HG03378 (cell line): ENCODE results near the gene LCN1.
"Not testable (repeated sequence)": the region's sequence is repeated elsewhere in the genome, so short reads cannot be mapped to it uniquely, and the experiment has no call there.

Experiments used
- ATAC-seq: cut with Tn5 transposase; IDR thresholded peaks from one replicate; pipeline ENCODE4 v1.9.1; 2021; ENCODE audit warnings: mild to moderate bottlenecking, moderate library complexity; ENCODE audit not compliant: unreplicated experiment

LCN1 gene

DNA sequence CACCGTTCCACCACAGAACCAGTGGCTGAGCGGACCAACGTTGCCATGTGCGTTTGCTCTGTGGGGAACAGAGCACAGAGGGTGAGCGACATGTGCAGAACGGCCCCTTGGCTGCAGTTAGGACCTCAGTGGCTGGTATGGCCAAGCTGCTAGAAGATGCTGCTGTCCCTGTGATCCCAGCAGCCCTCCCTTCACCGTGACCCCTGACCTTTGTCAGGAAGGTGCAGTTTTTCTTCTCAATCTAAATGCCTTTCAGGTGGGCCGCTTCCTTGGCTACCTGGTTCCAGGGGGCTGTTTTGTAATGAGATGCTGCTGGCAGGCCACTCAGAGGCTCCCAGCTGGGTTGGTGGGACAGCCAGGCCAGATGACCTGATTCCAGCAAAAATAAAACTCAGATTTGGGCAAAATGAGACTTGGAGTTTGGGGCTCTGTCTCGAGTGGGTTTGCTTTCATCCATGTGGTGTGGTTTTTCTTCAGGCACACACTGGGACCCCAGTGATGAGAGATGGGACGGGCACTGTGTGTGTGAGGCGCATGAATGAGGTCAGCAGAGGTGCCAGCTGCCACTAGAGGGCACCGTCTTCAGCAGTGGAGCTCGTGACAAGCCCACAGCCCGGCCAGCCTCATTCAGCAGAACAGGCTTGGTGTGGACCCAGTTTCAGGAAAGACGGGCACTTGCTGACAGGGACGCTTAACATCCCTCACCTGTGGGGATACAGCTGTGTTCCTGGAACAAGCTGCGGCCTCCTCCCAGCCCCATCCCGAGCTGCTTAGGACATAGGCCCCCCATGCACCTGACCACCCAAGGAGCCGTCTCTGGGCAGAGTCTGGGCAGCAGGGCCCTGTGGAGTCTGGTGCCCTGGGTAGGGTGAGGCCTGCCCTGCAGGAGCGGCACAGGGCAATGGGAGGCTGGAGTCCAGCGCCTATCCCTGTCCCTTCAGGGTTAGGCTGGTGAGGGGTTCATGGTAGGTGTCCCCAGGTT is 16.7 kb upstream of the LCN1 start:
- ATAC-seq: no peak

DNA sequence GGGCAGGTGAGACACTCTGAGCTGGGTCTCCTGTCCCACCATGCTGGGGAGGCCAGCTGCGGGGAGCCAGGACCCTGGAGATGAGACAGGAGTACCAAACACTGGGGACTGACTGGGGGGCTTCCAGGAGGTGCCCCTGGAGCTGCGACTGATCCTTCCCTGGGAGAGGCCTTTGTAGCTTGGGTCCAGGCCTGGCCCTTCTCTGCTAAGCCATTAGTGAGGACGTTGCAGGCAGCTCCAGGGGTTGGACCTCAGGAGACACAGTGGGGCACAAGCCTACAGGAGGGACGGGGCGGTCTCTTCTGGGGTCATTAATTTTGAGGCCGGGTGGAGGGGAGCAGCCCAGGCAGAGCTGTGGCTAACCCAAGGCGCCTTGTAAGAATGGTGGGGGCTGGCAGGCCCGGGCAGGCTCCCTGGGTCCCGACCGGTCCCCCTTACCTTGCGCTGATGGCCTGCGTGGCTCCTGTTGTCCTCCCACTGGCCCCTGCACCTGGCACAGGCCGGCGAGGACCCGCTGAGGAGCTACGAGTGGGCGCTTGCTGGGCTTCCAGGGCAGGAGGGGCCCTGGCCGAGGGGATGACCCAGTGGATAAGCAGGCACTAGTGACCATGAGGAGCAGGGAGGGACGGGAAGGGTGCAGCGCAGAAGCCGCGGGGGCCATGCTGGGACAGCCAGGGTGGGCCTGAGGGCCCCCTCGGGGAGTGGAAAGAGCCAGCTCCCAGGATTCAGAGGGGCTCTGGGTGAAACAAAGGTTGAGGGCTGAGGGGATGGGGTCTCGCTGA is 15.6 kb upstream of the LCN1 start:
- no peak for ATAC-seq

DNA sequence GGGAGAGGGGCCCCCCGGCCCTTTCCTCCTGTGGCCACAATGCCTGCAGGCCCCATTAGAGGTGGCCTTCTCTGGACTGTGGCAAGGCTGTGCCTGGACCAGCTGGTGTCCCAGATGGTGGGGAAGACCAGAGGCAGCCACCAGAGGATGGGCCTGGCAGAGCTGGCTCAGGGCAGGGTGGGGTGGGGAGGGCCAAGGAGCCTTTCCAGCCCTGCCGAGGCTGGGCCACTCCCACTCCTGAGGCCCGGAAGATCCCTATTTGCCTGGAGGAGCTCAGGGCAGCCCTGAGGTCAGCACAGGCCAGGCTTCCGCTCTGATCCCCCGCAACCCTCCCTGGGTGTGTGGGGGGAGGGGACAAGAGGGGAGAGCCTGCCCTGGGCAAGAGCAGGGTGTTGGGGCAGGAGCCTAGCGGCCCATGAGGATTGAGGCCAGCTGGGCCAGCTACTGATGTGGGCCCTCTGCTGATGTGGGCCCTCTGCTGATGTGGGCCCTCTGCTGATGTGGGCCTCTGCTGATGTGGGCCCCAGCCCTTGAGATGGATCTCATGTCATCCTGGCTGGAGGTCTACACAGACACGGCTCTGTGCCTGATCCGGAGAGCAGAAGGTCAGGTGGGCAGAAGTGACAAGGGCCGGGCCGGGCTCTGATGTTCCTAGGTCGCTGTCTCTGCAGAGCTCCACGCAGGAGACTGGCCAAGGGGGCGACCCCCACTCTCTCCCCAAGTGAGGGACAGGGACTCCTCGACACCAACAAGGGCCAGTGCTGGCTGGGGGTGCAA is 14.7 kb upstream of the LCN1 start:
- ATAC-seq: no peak

DNA sequence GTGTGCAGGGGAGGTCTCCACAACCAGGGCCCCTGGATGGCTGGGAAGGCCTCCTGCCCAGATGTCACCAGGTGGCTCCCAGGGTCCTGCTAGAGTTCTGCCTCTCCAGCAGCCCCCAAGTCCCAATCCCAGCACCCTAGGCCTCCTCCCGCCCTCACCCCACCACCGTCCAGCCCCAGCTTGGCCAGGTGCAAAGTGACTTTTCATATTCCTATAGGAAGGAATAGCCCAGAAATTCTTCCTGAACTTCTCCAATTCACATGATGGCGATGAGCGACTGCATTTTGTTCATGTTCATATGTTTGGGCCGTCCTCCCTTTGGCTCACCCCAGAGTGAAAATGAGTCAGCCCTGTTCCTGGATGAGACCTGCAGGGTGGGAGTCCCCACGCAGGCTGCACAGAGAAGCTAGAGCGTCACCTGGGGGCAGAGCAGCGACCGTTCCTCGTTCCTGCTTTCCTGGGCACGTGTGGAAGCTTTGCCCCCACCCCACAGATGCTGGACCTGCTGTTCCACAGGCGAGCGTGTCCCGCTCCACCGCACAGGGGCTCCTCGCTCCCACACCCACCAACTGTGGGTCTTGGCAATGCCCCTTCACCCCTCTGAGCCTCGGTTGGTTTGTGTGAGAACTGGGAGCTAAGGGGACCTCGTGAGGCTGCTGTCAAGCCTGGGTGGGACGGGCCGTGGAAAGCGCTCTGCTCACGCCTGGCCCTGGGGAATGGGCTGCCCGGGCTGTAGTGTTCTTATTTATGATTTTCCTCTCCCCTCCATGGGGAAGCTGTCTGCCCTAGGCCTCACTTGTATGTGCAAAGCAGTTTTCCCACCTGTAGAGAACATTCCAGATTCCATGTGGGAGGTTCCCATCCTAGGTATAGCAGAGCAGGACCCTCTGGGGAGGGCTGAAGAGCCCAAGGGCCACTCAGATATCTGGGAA is 13.9 kb upstream of the LCN1 start:
- no peak for ATAC-seq

DNA sequence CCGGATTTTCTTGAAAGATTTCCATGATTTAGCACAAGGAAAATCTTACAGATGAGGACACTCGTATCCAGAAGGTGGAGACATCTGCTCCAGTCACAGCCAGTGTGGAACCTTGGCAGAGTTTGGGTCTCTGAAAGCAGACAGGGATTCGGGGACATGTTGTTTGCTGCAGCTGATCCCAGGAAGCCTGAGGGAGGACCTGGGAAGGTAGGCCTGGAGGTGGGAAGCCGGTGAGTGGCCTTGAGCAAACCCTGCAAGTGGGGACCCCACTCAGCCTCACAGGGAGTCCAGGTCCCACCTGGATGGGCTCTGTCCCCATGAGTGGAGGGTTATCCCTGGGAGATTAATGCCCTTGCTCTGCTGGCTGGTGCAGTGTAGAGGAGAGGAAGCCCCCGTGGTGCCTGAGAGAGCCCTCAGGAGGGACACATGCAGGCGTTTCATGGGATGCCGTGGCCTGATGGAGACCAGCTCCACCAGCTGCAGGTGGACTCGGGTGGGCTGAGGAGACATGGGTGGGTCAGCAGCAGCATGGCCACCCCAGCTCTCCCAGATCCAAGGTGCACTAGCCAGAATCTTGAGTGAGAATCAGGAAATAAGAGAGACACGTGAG is 12.9 kb upstream of the LCN1 start:
- no peak for ATAC-seq

DNA sequence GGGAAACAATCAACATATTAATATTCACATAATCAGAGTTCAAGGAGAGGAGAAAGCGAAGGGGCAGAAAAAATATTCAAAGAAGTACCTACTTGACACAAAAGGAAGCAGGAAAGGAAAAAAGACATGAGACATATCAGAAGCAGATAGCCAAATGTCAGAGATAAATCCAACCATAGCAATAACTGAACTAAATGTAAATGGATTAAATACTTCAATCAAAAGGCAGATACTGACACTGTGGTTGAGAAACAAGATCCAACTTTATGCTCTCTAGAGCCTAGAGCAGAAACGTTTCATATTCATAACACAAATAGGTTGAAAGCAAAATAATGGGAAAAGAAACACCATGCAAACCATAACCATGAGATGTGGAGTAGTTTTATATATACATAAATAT is 11.8 kb upstream of the LCN1 start:
- no peak for ATAC-seq

DNA sequence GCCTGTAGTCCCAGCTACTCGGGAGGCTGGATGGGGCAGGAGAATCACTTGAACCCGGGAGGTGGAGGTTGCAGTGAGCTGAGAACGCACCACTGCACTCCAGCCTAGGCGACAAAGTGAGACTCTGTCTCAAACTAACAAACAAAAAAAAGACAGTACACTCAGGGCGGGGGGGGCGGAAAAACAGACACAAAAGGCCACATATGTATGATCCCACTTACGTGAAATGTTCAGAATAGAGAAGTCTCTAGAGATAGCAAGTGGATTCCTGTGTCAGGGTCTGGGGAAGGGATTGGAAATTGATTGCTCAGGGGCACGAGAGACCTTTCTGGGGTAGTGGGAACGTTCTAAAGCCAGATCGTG is 9.0 kb upstream of the LCN1 start:
- no peak for ATAC-seq

DNA sequence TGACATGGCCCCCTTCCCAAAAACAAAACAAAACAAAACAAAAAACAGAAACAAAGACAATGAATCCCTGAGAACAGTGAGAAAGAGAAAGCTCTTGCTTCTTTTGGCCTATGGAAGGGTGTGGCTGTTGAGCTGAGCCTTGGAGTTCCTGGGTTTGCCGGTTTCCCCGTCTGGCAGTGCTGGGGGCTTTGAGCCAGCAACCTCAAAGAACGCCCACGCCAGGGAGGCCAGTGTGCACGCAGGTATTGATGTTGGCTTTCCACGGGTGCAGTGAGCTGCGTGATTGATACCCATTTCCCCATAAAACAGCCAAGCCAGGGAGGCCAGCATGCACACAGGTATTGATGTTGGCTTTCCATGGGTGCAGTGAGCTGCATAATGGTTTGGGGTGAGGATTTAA is 8.3 kb upstream of the LCN1 start:
- ATAC-seq: no peak

DNA sequence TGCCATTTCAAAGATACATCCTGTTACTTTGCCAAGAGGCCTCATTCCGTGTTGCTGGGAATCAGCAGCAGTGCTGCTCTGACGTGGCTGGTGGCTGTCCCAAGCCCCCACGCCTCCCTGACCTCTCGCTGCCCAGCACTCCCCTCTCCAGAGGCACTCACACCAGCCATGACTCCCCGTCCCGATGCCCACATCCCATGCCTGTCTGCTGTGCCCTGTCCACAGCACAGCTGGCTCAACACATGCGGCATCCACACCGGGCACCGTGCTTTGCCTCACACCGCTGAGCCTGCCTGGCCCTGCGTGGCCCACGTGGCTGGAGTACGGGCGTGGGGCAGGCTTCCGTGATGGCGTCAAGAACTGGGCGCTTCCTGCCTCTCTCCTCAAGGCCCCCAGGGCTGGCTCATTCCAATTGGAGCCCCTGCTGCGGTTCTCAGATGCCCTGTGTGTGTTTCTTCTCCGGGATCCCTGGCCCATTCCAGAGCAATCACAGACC is 7.8 kb upstream of the LCN1 start:
- no peak for ATAC-seq

DNA sequence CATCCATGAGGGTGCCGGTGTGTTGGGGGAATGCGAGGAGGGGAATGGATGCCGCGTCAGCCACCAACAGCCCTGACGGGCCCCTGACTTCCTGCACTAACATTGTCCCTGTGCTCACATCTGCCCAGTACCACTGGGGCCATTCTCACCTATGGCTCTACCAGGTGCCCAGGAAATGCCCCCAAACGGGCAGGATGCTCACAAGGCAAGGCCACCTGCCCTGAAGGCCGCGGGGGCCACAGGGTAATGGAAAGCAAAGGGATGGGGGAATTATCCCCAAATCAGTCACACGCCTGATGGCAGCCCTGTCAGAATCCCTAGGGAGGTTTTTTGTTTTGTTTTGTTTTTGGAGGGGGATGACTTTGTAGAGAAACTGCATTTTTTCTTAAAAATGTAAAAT is 7.3 kb upstream of the LCN1 start:
- ATAC-seq: not testable (repeated sequence)

DNA sequence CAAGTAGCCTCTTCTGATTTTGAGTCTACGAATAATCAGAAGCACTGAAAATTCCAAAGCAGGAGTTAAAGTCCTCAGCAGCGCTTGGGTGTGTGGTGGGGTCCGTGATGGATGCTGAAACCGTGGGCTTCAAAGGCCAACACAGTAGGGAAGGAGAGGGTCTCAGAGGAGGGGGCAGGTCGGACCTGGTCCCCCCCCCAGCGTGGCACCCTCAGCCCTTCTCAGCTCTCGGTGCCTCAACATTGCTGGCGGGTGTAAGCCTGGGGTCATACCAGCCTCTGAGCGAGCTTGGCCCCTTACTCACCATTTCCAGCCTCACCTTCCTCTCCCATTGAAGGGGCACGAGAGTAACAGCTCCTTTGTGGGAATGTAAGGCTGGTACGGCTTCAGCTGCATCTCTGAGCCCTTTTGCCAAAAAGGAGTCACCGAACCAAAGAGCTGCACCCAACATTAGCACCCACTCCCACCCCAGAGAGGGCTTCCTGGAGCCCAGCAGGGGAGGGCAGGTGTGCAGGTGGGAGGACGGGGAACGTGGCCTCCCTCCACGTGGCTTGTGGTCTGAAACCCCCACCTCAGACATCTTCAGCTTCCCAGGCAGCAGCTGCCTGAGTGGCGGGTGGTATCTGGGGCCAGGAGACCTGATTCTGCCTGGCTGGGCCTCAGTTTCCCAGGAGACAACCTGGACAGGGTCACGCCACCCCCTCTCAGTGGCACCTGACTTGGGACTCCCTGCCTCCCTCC is 6.7 kb upstream of the LCN1 start:
- no peak for ATAC-seq

DNA sequence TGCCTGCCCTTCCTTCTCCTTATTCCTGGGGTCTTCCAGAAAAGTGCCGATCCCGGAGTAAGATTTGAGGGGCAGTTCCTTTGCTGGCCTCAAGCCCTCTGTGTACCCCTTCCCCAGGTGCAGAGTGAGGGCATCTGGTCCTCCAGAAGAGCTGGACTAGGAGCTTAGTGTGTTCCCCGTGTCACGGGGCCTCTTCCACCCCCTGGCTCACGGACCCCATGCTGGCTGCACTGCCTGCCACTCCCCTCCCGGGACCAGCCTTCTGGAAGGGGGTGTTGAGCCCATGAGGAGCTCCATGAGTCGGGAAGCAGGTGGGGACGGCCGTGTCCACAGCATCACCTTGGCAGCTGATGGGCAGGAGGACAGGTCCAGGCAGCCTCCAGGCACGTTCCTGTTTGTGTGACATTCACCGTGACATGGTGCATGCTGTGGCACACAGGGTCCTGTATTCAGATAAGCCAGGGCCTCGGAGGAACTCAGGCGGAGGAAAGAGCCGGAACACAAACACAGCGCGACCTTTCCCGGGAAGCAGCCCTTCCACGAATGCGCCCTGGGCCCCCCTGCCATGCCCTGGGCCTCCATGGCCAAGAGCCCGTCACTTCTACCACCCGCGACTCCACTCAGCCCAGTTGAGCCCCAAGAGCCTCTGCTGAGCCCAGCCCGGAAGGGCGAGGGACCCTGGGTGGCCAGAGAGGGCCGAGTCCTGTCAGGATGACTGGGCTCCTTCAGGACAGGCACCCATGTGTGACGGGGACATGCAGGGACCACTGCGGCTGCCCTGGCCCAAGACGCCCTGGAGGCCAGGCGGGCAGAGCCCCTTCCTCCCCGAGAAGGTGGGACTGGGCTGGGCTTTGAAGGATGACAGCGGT is 5.9 kb upstream of the LCN1 start:
- no peak for ATAC-seq

DNA sequence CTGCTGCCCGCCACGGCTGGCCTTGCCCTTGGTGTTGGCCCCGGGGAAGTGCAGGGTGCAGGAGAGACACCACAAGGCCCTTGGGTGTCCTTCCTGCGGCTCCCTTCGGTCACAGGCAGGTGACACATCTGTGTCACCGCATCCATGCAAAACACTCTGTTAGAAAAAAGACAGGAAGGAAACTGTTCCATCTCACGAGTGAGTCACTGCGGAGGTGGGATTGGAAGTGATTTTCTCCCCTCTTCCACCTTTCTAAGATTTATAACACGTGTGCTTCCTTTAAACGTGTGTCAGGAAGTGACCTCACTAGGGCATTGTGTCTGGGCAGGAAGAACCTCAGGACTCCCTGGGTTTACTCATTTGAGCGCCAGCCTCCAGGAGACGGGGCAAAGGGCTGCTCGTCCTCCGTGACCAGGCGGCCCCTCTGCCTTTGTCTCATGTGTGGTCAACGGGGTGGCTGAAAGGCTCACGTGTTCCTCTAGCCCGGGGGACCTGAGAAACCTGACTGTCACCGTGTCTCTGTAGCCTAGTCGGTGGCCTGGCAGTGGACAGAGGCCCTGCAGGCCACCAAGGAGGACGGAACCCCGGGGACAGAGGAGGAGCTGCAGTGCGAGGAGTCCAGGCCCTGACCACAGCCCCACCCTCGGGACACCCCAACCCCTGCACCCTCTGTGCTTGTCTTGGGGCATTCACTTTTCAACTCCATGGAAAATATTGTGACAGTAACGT is 4.9 kb upstream of the LCN1 start:
- ATAC-seq: no peak

DNA sequence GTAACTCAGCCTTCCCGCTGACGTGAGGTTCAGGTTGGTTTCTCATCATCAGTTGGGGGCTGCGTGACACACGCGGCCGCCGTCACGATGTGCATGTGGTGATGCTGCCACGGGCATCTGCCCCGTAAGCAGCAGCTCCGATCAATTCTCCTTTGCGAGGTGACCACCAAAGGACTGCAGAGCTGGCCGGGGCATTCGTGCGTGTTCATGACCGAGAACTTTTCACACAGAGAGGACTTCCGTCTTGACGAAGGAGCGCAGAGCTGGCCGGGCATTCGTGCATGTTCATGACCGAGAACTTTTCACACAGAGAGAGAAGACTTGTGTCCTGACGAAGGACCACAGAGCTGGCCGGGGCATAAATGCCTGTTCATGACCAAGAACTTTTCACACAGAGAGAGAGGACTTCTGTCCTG is 3.8 kb upstream of the LCN1 start:
- ATAC-seq: no peak

DNA sequence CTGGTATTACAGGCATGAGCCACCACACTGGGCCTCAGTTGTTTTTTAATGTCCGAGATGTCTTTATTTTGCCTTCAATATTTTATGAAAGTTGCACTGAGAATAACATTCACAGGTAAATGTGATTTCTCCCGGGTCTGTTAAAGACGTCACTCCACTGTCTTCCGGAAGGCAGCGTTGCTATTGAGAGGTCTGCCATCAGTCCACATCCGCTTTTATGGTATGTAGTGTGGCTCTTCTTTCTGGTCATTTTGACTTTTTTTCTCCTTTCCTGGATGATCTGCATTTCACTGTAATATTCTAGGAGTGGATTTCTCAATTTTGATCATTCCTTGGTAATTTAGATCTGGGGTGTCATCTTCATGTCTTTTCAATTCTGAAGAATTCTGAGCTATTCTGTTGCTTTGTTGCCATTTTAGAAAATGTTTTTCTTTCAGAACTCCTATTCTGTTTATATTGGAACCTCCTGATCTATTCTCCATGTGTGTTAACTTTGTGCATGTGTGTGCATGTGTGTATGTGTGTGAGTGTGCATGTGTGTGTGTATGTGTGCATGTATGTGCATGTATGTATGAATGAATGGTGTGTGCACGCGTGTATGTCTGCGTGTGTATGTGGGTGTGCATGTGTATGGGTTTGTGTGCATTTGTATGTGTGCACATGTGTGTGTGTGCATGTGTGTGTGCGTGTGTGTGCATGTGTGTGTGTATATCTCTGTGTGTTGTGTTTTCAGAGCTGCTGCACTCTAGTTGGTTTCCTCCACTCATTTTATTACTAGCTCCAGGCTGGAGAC is 1.9 kb upstream of the LCN1 start:
- ATAC-seq: no peak

DNA sequence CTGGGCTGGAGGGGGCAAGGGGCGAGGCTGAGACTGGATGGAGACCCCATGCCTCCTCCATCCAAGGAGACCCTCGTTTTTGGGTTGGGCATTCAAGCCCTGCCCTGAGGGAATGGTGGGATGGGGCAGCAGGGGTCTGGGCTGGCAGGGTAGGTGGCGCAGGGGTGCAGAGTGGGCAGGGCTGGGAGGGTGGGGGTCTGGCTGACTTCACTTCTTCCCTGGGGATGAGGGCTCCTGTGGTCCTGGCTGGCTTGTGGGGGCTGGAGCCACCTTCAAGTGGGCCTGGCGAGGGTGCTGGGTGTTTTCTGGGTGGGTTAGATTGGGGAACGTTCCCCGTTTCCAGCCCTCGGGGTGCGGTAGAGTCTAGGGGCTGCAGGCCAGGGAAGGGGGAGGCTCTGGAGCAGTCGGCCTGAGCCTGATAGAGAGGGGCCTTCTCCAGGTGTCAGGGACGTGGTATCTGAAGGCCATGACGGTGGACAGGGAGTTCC is 412 bp downstream of the LCN1 start:
- no peak for ATAC-seq
